OCI-LY3 (cell line): ENCODE results near the gene SND1.

Experiments
- CTCF ChIP-seq: fragments of 200-600, 300-600 bp; sonication (generic); IDR thresholded peaks from 2 replicates; pipeline ENCODE4 v1.5.1; 2014; ENCODE audit warnings: antibody characterized with exemption, low read length, low read depth
- EZH2phosphoT487 ChIP-seq: fragments of 200-600 bp; shearing (Covaris generic); IDR thresholded peaks from 2 replicates; pipeline ENCODE4 v1.6.1; 2018; ENCODE audit warnings: antibody characterized with exemption, mixed run types, low read depth

- TF ChIP-seq CTCF (no peak), EZH2phosphoT487 (no peak)
Observed at GRCh38 chr7:127715901-127716300, 63.9 kb downstream of the SND1 start.
